Ovary (tissue), 3 donors: Measurements from ENCODE around the gene RUNX1.

Experiments
- EP300 ChIP-seq: sonication (generic); formaldehyde crosslinking; IDR thresholded peaks from one replicate; pipeline ENCODE4 v1.6.1; 2017; ENCODE audit warnings: antibody characterized with exemption
- POLR2A ChIP-seq: fragments of 450-650 bp; IDR thresholded peaks from one replicate; pipeline ENCODE4 v1.6.1; 2017; ENCODE audit warnings: antibody characterized with exemption, mild to moderate bottlenecking, moderate library complexity
- TF ChIP-seq, protein P1 (sequence below), 3 donors: fragments of 450-650 bp in 2 of 3; fragments of 200-600 bp in 1 of 3; IDR thresholded peaks; one replicate each; pipeline versions ENCODE4 v1.5.1 to v1.8.0; 2016 to 2022; ENCODE audit warnings: antibody characterized with exemption in 3 of 3, mild to moderate bottlenecking in 1 of 3
- donor health status: DM: no; HTN: no; CAD: no.

DNA sequence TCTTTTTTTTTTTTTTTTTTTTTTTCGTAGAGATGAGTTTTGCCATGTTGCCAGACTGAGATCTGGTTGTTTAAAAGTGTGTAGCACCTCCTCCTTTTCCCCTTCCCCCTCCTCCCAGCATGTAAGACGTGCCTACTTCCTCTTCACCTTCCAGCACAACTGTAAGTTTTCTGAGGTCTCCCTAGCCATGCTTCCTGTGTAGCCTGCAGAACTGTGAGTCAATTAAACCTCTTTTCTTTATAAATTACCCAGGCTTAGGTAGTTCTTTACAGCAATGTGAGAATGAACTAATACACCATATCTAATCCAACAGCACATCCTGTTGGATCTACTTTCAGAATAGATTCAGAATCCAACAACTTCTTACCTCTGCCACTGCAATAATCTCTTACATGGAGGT is 269.2 kb downstream of the RUNX1 start:
- TF ChIP-seq POLR2A (no peak), EP300 (no peak)
- TF ChIP-seq, protein P1, sequence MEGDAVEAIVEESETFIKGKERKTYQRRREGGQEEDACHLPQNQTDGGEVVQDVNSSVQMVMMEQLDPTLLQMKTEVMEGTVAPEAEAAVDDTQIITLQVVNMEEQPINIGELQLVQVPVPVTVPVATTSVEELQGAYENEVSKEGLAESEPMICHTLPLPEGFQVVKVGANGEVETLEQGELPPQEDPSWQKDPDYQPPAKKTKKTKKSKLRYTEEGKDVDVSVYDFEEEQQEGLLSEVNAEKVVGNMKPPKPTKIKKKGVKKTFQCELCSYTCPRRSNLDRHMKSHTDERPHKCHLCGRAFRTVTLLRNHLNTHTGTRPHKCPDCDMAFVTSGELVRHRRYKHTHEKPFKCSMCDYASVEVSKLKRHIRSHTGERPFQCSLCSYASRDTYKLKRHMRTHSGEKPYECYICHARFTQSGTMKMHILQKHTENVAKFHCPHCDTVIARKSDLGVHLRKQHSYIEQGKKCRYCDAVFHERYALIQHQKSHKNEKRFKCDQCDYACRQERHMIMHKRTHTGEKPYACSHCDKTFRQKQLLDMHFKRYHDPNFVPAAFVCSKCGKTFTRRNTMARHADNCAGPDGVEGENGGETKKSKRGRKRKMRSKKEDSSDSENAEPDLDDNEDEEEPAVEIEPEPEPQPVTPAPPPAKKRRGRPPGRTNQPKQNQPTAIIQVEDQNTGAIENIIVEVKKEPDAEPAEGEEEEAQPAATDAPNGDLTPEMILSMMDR (IDR thresholded peaks at IDR 0.05): no peak
